Measurements from ENCODE around the gene DLG2.

DLG2 gene

DNA sequence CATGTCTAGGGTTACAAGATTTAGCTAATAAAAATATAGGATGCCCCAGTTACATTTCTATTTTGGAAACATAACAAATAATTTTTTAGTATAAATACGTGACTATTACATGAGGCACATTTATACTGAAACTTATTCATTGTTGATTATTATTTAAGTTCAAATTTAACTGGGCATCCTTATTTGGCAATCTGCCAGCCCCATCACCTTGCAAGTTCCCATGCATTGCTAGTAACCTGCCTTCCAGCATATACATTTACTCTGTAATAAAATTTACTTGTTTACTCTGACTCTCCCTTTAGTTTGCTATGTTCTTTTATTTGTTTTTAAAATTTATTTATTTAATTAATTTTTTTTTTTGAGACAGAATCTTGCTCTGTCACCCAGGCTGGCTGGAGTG, 1686.1 kb downstream of the DLG2 start:
- DNase-seq: no peak

DNA sequence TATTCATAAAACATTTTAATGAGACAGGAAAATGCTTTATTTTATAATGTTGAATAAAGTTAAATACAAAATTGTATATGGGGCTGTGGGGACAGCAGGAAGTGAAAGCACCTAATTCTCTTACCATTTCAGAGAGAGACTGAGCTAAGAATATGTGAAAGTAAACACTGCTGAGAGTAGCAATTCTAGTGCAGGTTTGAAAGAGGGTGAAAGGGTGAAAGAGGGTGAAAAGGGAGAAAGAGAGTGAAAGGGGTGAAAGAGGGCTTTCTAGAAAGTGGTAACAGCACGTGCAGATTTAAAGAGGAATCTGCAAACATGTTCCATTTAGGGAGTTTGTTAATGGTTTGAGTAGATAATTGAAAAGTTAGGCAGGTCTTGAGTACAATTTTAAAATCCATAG, 1689.0 kb downstream of the DLG2 start:
- no peak for DNase-seq

DNA sequence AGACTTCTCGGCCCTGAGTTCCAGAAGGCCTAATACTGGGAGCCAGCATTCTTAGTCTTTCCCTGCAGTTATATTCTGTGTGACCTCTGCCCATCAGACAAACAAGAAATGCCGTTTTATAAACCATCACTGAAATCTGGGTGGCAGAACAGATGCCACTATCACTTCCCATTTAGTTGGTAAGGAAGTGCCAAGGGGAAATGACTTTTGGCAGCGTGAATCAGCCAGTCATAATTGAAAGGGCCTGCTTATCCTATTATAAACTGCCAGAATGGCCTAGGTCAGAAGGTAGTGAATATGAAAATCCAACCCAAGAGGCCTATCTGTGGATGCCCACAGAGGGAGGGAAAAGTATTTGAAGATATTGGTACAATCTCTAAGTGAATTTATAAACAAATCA, 1694.1 kb downstream of the DLG2 start:
- no peak for DNase-seq

DNA sequence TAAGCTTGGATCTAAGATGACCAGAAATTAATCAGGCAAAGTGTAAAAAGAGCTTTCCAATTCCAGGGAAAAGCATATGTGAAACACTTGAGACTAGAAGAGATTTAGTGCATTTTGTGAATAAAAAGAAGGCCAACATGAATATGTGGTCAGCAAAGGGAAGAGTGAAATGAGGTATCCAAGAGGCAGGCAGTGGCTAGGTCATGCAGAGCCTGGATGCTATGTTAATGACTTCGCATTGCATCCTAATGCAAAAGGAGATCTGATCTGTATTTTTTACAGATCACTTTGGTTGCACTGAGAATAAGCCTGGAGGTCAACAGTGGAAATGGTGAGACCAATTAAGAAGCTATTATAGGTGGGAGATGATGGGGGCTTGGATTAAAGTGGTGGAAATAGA, 1699.7 kb downstream of the DLG2 start:
- no peak for DNase-seq

DNA sequence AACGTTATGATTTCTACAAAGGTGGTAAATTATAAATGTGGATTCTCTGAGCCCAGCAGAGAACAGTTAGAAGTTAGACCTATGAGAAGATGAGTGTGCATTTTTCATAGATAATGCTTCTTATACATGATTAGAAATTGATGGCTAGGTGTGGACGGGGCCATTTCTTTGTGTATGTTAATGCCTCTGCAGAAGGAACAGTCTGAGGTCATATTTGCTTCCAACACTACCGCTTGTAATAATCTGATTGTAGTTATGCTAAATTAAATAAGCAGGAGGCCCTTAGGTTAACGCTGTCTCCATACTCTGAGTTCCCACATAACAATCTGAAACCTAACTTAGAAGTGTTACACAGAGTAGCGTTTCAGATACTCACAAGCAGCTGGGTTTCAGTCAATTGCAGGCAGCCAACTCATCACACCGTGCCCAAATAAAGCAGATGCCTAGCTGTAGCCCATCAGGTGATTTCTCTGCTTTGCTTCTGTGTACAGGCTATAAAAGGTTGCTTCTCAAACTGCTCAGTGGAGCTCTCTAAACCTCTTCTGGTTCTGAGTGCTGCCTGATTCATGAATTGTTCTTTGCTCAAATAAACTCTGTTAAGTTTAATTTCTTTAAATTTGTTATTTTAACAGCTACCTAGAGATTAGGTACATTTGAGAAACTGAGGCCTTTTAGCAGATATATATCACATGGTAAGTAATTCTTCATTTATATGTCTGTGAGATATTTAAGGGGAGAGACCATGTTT, 1702.2 kb downstream of the DLG2 start:
- no peak for DNase-seq

DNA sequence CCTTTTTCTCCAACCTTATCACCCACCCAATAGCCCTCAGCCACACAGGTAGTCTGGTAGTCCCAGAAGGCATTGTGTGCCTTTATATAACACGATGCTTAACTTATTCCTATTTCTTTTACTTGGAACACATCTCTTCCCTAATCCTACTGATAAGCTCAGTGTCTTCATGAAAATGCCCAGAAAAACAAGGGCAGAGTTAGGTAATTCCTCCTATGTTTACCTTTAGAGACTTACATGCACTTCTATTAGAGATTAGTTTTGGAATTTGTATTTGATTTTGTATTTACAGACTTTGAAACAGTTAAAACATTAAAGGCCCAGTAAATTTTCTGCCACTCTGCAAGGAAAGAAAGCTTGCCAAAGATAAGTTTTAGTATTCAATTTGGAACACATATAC, 1703.2 kb downstream of the DLG2 start:
- DNase-seq: no peak

DNA sequence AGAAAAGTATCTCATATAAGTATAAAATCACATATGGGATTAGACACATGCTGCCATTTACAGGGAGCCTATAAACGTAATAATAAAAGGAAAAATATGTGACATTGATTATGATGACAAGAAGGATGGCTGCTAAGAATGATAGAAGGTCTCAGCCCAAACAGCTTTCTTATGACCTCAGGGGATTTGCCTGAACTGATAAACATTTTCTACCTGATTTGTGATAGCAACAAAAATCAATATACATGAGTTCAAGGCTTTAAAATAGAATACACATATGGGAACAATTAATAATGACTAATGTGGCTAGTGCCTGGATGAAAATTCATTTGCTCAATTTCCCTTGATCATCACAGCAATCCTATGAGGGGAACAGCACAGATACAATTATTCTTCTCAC, 1704.2 kb downstream of the DLG2 start:
- no peak for DNase-seq

DNA sequence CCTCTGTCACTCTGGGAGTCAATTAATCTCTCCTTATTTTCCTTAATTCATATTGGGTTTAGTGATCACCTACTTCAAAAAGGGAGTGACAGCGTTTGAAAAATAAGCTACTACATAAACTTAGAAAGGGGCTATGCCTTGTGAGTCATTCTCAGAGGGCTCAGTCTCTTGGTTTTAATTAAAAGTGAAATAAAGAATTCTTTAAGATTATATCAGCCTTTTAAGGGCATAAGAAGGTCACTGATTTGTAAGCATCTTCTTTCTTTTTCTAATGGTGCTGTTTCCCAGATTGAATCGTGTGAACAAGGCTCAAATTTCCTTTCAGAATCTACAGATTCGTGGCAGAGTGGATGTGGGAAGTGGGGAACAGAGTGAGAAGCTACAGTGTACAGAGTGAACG, 1704.8 kb downstream of the DLG2 start:
- no peak for DNase-seq

DNA sequence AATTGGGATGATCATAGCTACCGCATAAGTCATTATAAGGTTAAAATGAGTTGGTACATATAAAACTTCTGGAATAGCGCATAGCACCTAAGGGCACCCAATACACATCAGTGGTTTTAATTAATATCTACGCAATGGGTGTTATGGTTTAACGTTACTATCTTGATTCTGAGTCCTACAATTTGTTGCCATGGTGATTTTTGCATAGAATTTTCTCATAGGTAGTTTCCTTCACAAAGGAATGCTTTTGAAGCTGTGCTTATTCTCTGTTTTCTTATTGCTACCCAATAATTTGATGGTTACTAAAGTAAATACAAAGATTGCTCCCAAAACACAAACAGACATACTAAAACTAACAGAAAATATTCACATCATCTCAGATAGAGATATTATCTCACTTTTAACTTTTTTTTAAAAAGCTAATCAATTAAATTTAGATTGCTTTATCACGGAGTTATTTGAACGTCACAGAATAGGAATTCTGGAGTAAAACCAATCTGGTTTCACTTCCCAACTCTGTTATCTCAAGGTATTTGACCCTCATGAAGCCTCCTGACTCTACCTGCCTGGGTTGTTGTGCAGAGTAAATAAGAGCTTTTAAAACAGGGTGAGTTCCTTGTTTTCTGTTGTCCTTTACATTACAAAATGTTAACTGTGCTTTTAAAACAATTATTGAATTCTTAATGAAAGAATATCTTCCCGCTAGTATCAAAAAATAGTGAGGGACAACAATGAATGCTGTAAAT, 1705.5 kb downstream of the DLG2 start:
- DNase-seq: no peak

DNA sequence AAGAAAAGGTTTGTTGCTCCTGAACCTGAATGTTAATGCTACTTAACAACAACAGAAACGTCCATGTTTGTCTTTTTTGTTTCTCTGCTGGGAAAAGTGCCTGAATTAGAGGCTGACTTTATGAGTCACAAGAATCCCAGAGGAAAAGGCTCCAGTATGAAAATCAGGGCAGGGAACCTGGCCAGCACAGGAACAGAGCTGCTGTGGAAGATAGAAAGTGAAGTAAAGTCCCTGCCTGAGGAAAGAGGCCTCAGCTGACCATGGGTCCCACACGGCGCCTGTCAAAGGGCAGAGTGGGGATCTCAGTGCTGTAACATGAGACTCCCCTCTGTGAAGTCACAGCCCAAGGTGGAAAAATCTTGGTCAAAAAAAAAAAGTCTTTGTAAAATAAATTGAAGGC, 1708.7 kb downstream of the DLG2 start:
- no peak for DNase-seq

DNA sequence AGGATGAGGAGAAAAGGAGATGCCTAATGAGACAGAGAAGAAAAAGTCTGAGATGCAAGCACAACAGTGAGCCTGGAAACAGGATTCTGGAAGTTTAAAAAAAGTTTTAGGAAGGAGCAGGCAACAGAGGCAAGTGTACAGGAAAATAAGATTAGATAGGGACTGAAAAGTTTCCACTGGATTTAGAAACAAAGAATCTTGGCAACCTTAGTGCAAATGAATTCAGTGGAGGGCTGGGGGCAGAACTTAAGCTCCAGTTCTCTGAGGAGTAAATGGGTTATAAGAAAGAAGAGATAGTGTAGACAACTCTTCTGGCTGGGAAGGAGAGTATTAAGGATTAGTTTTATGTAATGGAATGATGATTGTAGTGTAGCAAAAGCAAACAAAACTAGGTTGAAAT, 1712.1 kb downstream of the DLG2 start:
- DNase-seq: no peak

DNA sequence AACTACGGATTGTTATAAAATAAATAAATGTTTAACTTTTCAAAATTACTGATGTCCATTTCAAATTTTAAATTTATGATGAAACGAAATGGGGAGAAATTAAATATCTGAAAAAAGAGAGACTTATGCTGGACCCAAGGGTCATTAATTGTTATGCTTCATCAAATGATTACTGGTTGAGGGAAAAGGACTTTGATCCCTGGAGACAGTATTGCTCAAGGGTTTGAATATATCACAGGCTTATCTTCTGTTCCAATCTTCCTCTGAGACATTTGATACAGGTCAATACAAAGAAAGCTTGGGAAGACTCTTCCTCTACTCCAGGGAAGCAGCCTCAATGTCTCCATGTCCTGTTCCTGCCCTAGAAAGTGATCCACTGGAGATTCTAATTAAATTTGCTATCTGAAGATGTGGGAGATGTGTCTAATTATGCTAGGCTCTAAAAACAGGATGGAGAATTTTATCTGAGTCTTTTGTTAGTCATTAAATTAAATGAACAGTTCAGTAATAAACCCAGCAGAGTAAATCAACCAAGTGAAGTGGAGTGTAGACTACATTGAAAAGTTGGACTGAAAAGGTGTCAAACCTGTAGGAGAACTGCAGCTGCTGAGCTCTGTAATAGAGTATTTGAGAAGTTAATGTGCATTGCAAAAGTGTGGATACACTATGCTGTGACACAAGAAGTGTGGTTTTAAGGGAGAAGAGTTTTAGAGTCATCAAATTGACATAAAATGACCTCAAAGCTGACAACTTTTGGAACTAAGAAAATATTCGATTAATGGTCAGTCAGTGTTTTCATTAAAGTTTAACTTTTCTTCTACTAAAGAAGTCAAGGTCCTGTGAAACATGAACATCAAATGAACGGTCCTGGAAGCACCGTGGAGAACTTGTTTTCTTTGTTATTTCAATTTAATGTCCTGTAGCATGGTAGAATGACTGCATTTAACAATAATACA, 1717.3 kb downstream of the DLG2 start:
- no peak for DNase-seq

DNA sequence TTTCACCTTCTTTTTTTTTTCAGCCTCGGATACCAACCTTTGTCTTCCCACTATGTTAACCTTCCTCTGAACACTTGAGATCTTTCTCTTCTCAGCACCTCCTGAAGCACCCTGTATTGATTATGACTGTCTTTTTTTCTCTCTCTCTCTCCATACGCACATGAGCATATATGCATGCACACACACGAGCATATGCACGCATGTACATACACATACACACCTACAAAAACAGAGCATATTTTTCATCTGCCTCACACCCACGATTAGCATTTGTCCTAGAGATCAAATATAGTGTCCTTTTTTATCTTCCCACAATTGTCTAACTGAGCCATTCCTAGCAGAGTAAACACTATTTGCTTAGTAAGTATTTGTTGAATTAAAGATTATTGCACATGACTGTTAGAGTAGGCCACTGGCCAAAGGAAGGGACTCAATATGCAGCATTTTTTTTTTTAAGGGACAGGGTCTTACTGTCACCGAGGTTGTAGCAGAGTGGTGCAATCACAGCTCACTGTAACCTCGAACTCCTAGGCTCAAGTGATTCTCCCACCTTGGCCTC, 1718.8 kb downstream of the DLG2 start:
- DNase-seq: no peak

DNA sequence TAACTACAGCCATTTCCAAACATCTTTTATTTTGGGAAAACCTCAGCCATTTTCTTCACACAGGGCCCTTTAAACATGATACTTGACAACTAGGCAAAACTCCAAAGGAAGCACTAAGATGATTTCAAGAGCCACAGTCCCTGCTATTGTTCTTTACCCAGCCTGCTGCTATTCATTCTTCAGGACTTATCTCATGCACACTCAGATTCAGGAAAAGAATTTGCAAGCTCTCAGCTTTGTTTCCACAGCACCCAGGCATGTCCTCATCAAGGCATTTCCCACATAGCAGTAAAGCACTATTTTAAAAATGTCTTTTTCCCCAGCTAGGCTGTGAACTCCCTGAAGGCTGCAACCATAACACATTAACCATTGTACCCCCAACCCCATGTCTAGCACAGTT, 1731.6 kb downstream of the DLG2 start:
- no peak for DNase-seq

DNA sequence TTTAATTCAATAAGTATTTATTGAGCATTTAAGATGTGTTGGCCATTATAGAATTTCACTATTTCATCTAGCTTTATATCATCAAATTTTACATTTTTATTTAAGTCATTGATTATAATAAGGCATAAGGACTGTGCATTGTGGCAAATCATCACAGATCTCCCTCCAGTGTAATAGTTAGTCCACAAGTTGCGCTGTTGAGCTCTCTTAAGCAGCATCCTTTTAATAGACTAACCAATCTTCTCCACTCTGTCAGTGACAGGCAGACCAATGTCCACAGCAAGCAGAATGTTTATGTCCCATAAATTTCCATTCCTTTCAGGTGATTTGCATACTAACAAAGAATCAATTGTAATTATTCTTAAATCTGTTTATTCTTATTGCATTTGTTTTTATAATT, 1745.7 kb downstream of the DLG2 start:
- no peak for DNase-seq

DNA sequence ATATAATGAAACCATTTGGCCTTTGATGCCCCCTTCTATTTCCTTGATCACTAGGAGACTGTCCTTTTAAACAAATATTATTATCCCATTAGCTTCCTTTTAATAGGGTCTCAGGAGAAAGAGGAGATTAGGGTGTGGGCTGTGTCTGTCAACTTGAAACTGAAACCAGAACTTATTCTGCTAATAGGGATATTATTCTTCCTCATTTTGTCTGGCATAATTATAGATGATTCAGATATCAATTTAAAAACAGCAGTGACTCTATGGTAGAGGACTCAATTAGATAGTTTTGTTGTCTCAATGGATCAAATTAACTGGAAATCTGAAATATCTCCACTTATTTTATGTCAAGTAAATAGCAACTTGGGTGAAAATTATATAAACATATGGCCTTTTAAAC, 1756.1 kb downstream of the DLG2 start:
- DNase-seq: no peak

DNA sequence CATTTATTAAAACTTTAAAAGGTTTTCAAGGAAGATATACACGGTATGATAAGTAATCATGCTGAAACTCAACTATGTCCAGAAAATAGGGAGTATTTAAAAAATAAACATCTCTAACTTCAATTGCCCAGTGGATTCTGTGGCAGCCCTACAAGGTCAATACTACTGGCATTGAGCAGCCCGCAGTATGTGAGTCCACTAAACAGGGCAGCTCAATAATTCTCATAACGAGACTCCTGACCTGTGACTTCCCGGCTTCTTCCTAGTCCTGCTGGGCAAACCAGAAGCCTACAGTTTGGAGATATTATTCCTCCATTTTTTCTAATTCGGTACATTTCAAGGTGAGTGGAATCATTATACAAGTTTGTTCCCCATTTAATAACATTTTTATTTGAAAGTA, 1760.5 kb downstream of the DLG2 start:
- no peak for DNase-seq

DNA sequence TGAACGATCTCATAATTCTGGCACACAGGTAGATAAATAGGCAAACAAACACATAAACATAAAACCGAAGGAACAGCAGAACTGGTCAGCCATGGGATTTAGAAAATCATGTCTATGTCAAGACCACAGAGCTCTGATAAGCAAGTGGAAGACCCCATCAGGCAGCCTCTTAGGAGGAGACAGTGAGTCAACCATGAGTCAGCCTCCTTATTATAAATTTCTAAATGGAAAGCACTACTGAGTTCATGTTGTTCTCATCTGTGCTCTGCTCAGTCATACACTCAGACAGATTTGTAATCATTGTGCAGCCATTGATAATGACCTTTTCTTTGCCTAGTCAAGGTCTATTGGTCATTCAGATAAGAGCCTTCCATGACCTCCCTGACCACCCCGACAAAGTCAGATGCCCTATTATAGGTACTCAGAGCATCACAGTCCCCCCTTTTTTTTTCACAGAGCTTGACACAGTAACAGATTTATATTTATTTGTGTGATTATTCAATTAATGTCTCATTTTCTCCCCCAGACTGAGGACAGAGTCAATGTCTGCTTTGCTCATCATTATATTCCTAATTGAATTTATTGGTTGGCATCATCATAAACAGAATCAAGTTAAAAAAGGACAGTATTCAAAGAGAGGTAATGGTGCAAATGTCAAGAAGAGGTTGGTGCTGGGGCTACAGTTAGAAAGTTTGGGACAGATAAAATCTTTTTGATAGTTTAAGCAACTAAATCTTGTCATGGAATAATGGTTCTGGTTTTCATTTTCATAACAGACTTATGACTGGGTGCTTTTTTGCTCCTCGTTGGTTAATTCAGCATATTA, 1761.3 kb downstream of the DLG2 start:
- DNase-seq: no peak

DNA sequence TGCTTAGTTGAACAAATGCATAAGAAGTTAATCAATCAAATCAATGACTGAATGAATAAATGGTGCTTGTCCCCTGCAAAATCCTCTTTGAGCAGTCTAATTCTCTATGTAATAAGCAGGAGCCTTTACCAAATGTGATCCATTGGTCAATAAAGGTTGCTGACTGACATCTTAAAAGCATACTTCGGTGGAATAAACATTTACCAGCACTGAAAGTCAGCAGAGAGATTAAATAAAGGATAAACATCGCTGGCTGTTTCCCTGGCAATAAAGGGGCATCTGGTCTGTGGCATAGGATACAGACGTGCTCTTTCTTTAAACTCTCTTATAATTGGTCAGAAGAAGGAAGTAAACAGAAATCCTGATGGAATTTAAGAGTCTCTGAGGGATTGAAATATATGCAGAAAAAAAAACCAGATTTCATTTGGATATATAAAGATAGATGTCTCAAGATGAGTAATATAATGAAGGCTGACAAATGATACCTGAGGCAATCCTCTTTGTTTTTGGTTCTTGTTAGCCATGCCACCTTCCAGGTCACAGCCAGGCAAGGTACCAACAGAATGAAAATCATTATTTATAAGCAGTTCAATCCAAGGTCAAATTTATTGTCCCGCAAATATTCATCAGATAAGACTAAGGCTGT, 1762.6 kb downstream of the DLG2 start:
- no peak for DNase-seq

DNA sequence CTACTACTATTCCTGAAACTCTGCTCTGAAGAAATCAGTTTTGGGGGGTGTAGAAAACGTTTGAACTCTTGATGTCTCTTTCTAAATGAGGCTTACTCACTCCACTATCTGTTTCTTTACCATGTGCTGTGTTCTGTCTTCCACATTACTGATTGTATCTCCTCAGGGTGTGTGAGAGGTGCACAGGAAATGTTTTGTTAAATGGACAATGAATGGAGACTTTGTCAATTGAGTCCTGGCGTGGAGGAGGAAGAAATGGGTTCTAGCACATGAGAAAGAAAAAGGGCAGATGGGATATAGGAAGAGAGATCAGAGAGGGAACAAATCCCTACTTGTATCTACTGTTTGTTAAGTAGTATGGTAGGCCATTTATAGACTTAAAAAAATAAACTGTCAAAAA, 1763.9 kb downstream of the DLG2 start:
- DNase-seq: no peak

DNA sequence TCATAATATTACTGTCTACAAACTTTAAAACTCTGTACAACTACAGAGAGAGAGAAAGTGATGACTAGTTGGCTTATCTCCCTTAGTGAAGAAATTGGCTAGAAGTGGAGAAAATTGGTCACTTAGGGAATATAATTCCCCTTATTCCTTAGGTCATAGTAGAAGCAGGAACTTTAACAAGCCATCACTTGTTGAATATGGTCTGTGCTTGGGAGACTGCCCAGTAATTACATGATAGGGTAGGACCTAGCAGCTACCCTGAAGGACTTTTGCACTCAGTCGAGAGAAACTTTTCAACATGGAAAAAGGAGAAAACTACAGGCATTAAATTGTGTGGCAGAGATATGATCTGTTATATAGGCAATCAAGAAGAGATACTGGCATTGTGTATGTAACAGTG, 1764.5 kb downstream of the DLG2 start:
- DNase-seq: no peak

DNA sequence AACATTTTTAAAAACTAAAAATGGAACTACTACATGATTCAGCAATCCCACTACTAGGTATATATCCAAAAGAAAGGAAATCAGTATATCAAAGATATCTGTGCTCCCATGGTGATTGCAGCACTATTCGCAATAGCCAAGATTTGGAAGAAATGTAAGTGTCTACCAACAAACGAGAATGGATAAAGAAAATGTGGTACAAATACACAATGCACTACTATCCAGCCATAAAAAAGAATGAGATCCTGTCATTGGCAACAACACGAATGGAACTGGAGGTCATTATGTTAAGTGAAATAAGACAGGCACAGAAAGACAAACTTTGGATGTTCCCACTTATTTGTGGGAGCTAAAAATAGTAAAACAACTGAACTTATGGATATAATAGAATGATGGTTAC, 1765.1 kb downstream of the DLG2 start:
- DNase-seq: no peak
